SK-N-SH treated with all-trans-retinoic acid at 6 μM for 48 hours (cell line): ENCODE results near the gene TMEM94.

Source experiments
- CSDC2 ChIP-seq: fragments of 250-450 bp; sonication (Bioruptor Pico); IDR thresholded peaks from 2 replicates; pipeline ENCODE4 v1.5.0; 2020; ENCODE audit warnings: mild to moderate bottlenecking, moderate library complexity
- RARB ChIP-seq: fragments of 250-450 bp; sonication (Bioruptor Pico); IDR thresholded peaks from 2 replicates; pipeline ENCODE4 v1.8.0; 2021; ENCODE audit warnings: mild to moderate bottlenecking, moderate library complexity

DNA sequence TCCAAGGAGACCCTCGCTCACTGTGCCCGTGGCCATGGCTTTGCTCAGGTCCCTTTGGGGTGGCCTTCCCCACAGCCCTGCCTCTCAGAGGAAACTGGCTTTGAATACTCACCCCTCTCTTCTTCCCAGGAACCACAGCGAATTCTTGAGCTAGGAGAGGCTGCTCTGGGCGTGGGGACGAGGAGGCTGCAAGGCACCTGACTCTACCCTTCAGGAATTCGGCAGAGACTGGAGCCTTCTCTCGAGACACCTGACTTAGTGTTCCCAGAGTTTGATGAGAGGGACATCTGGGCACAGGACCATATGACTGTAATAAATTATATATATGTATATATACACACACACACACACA lies 75.3 kb downstream of the TMEM94 start:
- TF ChIP-seq RARB (CRISPR knock-in tag) (no peak), CSDC2 (no peak)
